ENCODE results near the gene JAKMIP1. TPM values are rescaled to one million over a fixed set of nuclear protein-coding genes. Genes with fewer than 3 reads are reported as not detected.

Gene JAKMIP1
- polyA plus RNA-seq, 3 donors from 2014 or later, result 1.2 to 7.9 (median 6.5) TPM

DNA sequence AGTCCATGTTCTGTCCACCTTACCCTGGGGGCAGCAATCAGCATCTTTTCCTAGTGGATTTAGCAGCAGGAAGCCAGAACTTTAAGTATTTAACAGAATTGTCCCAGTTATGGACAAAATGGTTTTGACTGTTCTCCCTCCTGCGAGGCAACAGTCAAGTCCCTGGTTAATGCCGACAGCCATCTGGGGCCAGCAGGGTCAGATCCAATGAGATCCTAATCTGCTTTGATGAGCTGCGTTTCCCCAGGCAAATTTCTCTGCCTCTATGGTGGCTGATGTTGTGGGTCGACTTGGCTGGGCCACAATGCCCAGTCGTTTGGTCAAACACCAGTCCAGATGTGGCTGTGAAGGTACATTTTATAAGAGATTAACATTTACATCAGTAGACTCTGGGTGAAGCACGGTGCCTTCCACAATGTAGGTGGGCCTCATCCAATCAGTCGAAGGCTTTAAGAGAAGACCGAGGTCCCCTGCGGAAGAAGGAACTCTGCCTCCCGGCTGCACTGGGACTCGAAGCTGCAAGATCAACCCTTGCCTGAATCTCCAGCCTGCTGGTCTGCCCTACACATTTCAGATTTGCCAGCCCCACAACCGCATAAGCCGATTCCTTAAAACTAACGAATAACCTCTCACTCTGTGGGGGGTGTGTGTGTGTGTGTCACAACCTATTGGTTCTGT lies 93.1 kb downstream of the JAKMIP1 start:
- no peaks in the 10 kb centered on the region for H3K4me1 Mint-ChIP-seq
- no peak overlapping the region for H3K27ac Mint-ChIP-seq
- peaks cover 0 to 3% (median 2%) of the 10 kb centered on the region in 3 donors for H3K27me3 Mint-ChIP-seq (ENCODE audit: low read depth in 3 of 3)
- no peak for DNase-seq
- peaks cover 0 to 11% (median 9%) of the 10 kb centered on the region in 3 donors for H3K36me3 Mint-ChIP-seq
- H3K9me3 Mint-ChIP-seq, result no peaks in the 10 kb centered on the region
- no peak overlapping the region for H3K4me3 Mint-ChIP-seq

DNA sequence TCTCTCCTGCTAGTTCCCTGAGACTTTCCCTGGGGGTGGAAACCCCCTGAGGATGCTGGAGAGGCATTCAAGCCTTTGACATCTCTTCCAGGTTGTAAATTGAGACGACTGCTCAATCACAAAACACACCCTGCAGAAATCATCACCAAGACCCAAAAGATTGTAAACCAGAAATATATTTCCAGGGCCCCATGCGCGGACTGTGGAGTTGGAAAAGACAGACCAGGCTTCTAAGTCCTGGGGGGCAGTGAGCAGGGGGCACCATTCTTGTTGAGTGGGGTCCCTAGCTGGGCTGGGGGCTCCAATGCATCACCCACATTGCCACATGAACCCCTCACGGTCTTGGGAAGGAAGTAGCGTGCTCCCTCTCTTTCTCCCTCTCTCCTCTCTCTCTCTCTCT lies 94.2 kb downstream of the JAKMIP1 start:
- no peak overlapping the region for H3K4me3 Mint-ChIP-seq
- H3K27me3 Mint-ChIP-seq (ENCODE audit: low read depth in 3 of 3), result peaks cover 0 to 4% (median 0%) of the 10 kb centered on the region in 3 donors
- peaks cover 0 to 11% (median 9%) of the 10 kb centered on the region in 3 donors for H3K36me3 Mint-ChIP-seq
- no peaks in the 10 kb centered on the region for H3K4me1 Mint-ChIP-seq
- no peak overlapping the region for H3K27ac Mint-ChIP-seq
- H3K9me3 Mint-ChIP-seq, result peaks cover 0 to 2% (median 0%) of the 10 kb centered on the region in 6 donors
- DNase-seq, result no peak

- peaks cover 0 to 2% (median 0%) of the 10 kb centered on the region in 6 donors for H3K9me3 Mint-ChIP-seq
- H3K27me3 Mint-ChIP-seq (ENCODE audit: low read depth in 3 of 3), result peaks cover 0 to 3% (median 0%) of the 10 kb centered on the region in 3 donors
- H3K36me3 Mint-ChIP-seq, result peaks cover 0 to 14% (median 11%) of the 10 kb centered on the region in 3 donors
- DNase-seq, result no peak
- H3K4me3 Mint-ChIP-seq, result no peak overlapping the region
- no peaks in the 10 kb centered on the region for H3K4me1 Mint-ChIP-seq
- H3K27ac Mint-ChIP-seq, result no peak overlapping the region
Observed at GRCh38 chr4:6105311-6105911, 94.9 kb downstream of the JAKMIP1 start.

DNA sequence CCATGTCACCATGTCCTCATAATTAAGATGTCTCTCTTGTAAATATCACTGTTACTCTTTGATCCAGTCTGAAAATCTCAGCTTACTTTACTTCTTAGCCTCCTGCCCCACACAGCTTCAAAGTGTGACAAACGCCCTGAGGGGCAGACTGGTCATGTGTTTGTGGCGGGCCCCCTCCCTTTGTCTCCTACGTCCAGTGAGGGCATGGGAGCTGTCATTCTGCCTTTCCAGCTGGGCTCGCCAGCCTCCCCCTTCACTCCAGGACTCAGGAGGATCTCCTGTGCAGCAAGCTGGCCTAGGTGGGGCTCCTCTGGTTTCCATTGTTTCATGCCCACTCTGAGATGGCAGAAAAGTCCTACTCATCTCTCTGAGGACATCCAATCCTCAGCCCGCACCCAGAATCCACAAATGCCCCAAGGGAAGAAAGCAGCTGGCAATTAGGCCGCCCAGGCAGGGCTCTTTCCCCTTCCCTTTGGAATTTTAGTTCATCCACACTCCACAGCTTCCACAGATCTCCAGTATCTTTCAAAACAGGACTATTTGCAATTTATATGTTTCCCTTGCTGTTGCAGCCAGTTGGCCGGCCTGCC lies 95.7 kb downstream of the JAKMIP1 start:
- peaks cover 0 to 2% (median 0%) of the 10 kb centered on the region in 6 donors for H3K9me3 Mint-ChIP-seq
- H3K4me3 Mint-ChIP-seq, result no peak overlapping the region
- H3K27ac Mint-ChIP-seq, result no peak overlapping the region
- peaks cover 0 to 3% (median 0%) of the 10 kb centered on the region in 3 donors for H3K27me3 Mint-ChIP-seq (ENCODE audit: low read depth in 3 of 3)
- DNase-seq, result no peak
- H3K4me1 Mint-ChIP-seq, result no peaks in the 10 kb centered on the region
- H3K36me3 Mint-ChIP-seq, result peaks cover 0 to 14% (median 11%) of the 10 kb centered on the region in 3 donors

DNA sequence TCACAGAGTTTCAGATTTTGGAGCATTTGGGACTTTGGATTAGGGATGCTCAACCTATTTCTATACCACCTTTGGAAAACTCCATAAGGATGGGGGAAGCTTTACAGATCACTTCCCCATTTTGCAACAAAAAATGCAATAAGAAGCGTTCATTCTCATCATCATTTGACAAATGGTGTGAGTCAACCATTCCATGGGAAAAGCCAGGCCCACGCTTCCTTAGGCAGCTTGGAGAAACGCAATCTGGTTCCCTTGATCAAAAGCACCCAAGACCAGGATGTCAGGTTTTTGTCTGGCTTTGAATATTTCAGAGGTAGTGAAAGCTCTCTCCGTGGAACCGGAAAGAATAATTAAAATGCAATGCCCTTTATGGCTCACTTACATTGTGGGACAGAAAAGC lies 102.8 kb downstream of the JAKMIP1 start:
- H3K4me1 Mint-ChIP-seq, result peaks cover 0 to 3% of the 10 kb centered on the region in 2 donors
- no peak overlapping the region for H3K4me3 Mint-ChIP-seq
- peaks cover 0 to 6% (median 5%) of the 10 kb centered on the region in 3 donors for H3K36me3 Mint-ChIP-seq
- no peak for DNase-seq
- H3K27me3 Mint-ChIP-seq (ENCODE audit: low read depth in 3 of 3), result peaks cover 0 to 2% (median 2%) of the 10 kb centered on the region in 3 donors
- no peak overlapping the region for H3K27ac Mint-ChIP-seq
- H3K9me3 Mint-ChIP-seq, result peaks cover 0 to 2% (median 0%) of the 10 kb centered on the region in 6 donors

DNA sequence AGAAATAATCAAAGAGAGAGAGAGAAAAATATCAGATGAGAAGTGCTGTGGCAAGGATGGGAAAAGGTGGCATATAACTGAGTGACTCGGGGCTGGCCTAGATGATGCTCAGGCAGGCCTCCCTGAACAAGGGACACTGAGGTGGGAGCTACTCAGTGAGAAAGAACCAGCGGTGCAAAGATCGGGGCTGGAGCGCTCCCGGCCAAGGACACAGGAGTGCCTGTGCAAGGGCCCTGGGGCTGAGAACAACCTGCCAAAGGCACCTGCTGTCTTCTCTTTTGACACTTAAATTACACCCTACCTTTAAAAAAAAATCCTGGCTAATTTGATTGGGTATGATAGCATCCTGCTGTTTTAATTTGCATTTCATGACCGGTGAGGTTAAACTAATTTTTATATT lies 104.5 kb downstream of the JAKMIP1 start:
- no peak overlapping the region for H3K4me3 Mint-ChIP-seq
- no peak overlapping the region for H3K27ac Mint-ChIP-seq
- no peak for DNase-seq
- H3K27me3 Mint-ChIP-seq (ENCODE audit: low read depth in 3 of 3), result peaks cover 0 to 2% (median 2%) of the 10 kb centered on the region in 3 donors
- H3K4me1 Mint-ChIP-seq, result peaks cover 16 to 17% of the 10 kb centered on the region in 2 donors
- no peaks in the 10 kb centered on the region for H3K9me3 Mint-ChIP-seq
- peaks cover 0 to 6% (median 2%) of the 10 kb centered on the region in 3 donors for H3K36me3 Mint-ChIP-seq

- Mint-ChIP-seq H3K27me3 (ENCODE audit: low read depth in 3 of 3) (peaks cover 0 to 2% (median 2%) of the 10 kb centered on the region in 3 donors), H3K27ac (peak overlapping the region in 1 of 6 donors; percentile 37), H3K4me1 (peaks cover 19 to 23% of the 10 kb centered on the region in 2 donors), H3K9me3 (no peaks in the 10 kb centered on the region), H3K36me3 (peaks cover 0 to 6% (median 0%) of the 10 kb centered on the region in 3 donors), H3K4me3 (no peak overlapping the region)
- DNase-seq, result no peak
Observed at GRCh38 chr4:6095023-6095752, 105.2 kb downstream of the JAKMIP1 start.

- no peaks in the 10 kb centered on the region for H3K9me3 Mint-ChIP-seq
- no peak overlapping the region for H3K27ac Mint-ChIP-seq
- no peak overlapping the region for H3K4me3 Mint-ChIP-seq
- H3K27me3 Mint-ChIP-seq (ENCODE audit: low read depth in 3 of 3), result peaks cover 0 to 2% (median 2%) of the 10 kb centered on the region in 3 donors
- no peak for DNase-seq
- H3K4me1 Mint-ChIP-seq, result peaks cover 19 to 23% of the 10 kb centered on the region in 2 donors
- H3K36me3 Mint-ChIP-seq, result peaks cover 0 to under 1% (median 0%) of the 10 kb centered on the region in 3 donors
Observed at GRCh38 chr4:6093671-6094070, 106.7 kb downstream of the JAKMIP1 start.

DNA sequence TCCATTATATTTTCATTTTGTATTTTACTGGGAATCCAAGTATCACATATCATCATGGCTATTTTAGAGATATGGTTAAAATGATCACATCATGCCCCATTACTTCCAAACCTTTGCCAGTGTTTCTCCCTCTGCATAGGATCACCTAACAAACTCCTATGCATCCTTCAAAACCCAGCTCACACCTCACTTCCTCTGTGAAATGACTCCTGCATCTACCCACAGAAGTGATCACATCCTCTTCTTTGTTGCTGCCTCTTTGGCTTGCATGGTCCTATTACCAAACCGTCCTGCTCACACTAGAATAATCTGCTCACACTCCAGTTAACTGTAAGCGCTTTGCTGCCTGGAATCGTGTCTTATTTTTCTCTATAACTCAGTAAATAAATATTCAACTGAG lies 107.4 kb downstream of the JAKMIP1 start:
- H3K4me3 Mint-ChIP-seq, result peak overlapping the region in 1 of 5 donors; percentile 32
- H3K9me3 Mint-ChIP-seq, result no peaks in the 10 kb centered on the region
- H3K36me3 Mint-ChIP-seq, result no peaks in the 10 kb centered on the region
- peaks cover 19 to 23% of the 10 kb centered on the region in 2 donors for H3K4me1 Mint-ChIP-seq
- no peak for DNase-seq
- peak overlapping the region in 1 of 6 donors; percentile 3 for H3K27ac Mint-ChIP-seq
- peaks cover 0 to 2% (median 2%) of the 10 kb centered on the region in 3 donors for H3K27me3 Mint-ChIP-seq (ENCODE audit: low read depth in 3 of 3)

GRCh38 chr4:6092131-6092530 lies 108.2 kb downstream of the JAKMIP1 start:
- no peaks in the 10 kb centered on the region for H3K9me3 Mint-ChIP-seq
- peak overlapping the region in 1 of 5 donors; percentile 0 for H3K4me3 Mint-ChIP-seq
- peaks cover 19 to 23% of the 10 kb centered on the region in 2 donors for H3K4me1 Mint-ChIP-seq
- H3K27ac Mint-ChIP-seq, result peak overlapping the region in 1 of 6 donors; percentile 10
- H3K36me3 Mint-ChIP-seq, result no peaks in the 10 kb centered on the region
- H3K27me3 Mint-ChIP-seq (ENCODE audit: low read depth in 3 of 3), result peaks cover 0 to 2% (median 2%) of the 10 kb centered on the region in 3 donors
- peak in 1 of 3 donors; percentile 3 for DNase-seq

- Mint-ChIP-seq H3K36me3 (peaks cover 0 to 3% (median 0%) of the 10 kb centered on the region in 3 donors), H3K27ac (no peak overlapping the region), H3K27me3 (ENCODE audit: low read depth in 3 of 3) (peaks cover 0 to 2% (median 2%) of the 10 kb centered on the region in 3 donors), H3K4me1 (peaks cover 19 to 23% of the 10 kb centered on the region in 2 donors), H3K4me3 (no peak overlapping the region), H3K9me3 (no peaks in the 10 kb centered on the region)
- DNase-seq, result no peak
Observed at GRCh38 chr4:6090931-6091330, 109.4 kb downstream of the JAKMIP1 start.

- Mint-ChIP-seq H3K4me3 (no peak overlapping the region), H3K9me3 (no peaks in the 10 kb centered on the region), H3K4me1 (peaks cover 19 to 23% of the 10 kb centered on the region in 2 donors), H3K36me3 (peaks cover 0 to 9% (median 3%) of the 10 kb centered on the region in 3 donors), H3K27me3 (ENCODE audit: low read depth in 3 of 3) (peaks cover 0 to 2% (median 2%) of the 10 kb centered on the region in 3 donors), H3K27ac (no peak overlapping the region)
- no peak for DNase-seq
Observed at GRCh38 chr4:6088950-6089349, 111.4 kb downstream of the JAKMIP1 start.

- peaks cover 0 to 2% (median 0%) of the 10 kb centered on the region in 3 donors for H3K27me3 Mint-ChIP-seq (ENCODE audit: low read depth in 3 of 3)
- peaks cover 0 to 10% (median 3%) of the 10 kb centered on the region in 3 donors for H3K36me3 Mint-ChIP-seq
- no peak overlapping the region for H3K4me3 Mint-ChIP-seq
- H3K27ac Mint-ChIP-seq, result no peak overlapping the region
- no peaks in the 10 kb centered on the region for H3K9me3 Mint-ChIP-seq
- H3K4me1 Mint-ChIP-seq, result peaks cover 17 to 23% of the 10 kb centered on the region in 2 donors
- no peak for DNase-seq
Observed at GRCh38 chr4:6087669-6088341, 112.5 kb downstream of the JAKMIP1 start.
